Measurements from ENCODE around the gene SNAP23.

Gene SNAP23

GRCh38 chr15:42450425-42450790 lies 45.0 kb upstream of the SNAP23 start:
- no peak overlapping the region for H3K4me2 ChIP-seq (ENCODE audit: insufficient read depth, low read length, poor library complexity, severe bottlenecking)
- no peaks in the 10 kb centered on the region for H3K27me3 ChIP-seq (ENCODE audit: control insufficient read depth in 3 of 3, insufficient read depth in 3 of 3, low read depth in 1 of 3, low read length in 3 of 3)
- H3K14ac ChIP-seq (ENCODE audit: low read length), result no peak overlapping the region
- peaks cover 24 to 80% of the 10 kb centered on the region in 2 donors for H3K36me3 ChIP-seq (replicated peaks in 1 of 2; ENCODE audit: control insufficient read depth in 2 of 2, insufficient read depth in 2 of 2, low read length in 2 of 2)
- WGBS, 2 donors (ENCODE audit: extremely low coverage in 2 of 2, insufficient read length in 2 of 2, insufficient replicate concordance in 1 of 2), result no CpG with 5 or more reads among the region's 4 CpGs
- H4K91ac ChIP-seq (ENCODE audit: low read depth, low read length, poor library complexity), result no peak overlapping the region
- no peak for DNase-seq (ENCODE audit: low spot score)
- no peak overlapping the region for H2BK12ac ChIP-seq (ENCODE audit: low read length)
- no peak overlapping the region for H3K27ac ChIP-seq (replicated peaks; ENCODE audit: low read length)
- no peak overlapping the region for H3K4me3 ChIP-seq (ENCODE audit: low read length in 2 of 2)
- H3K18ac ChIP-seq (ENCODE audit: low read length), result no peak overlapping the region
- H4K8ac ChIP-seq (ENCODE audit: low read depth, low read length), result no peak overlapping the region
- H3K23ac ChIP-seq (ENCODE audit: low read depth, low read length, poor library complexity), result no peak overlapping the region
- no peak overlapping the region for H2BK15ac ChIP-seq (ENCODE audit: low read length)
- H3K4ac ChIP-seq (ENCODE audit: low read length), result no peak overlapping the region
- no peaks in the 10 kb centered on the region for H3K9me3 ChIP-seq (replicated peaks in 1 of 2; ENCODE audit: control insufficient read depth in 2 of 2, insufficient read depth in 1 of 2, low read depth in 1 of 2, low read length in 2 of 2)
- no peak overlapping the region for H2AK5ac ChIP-seq (ENCODE audit: low read depth, low read length)
- H3K79me1 ChIP-seq (ENCODE audit: low read depth, low read length), result peaks cover 2% of the 10 kb centered on the region
- H2BK5ac ChIP-seq (ENCODE audit: low read length), result no peak overlapping the region
- no peaks in the 10 kb centered on the region for H3K4me1 ChIP-seq (ENCODE audit: control insufficient read depth in 2 of 2, insufficient read depth in 1 of 2, low read depth in 1 of 2, low read length in 2 of 2)
- H3K9ac ChIP-seq (ENCODE audit: low read depth, low read length, poor library complexity), result no peak overlapping the region
- no peak overlapping the region for H2AFZ ChIP-seq (ENCODE audit: low read length)
- H2BK120ac ChIP-seq (ENCODE audit: low read depth, low read length), result no peak overlapping the region

- Histone ChIP-seq H3K4me2 (ENCODE audit: insufficient read depth, low read length, poor library complexity, severe bottlenecking) (no peak overlapping the region), H3K9ac (ENCODE audit: low read depth, low read length, poor library complexity) (no peak overlapping the region), H3K79me1 (ENCODE audit: low read depth, low read length) (no peaks in the 10 kb centered on the region), H3K36me3 (replicated peaks in 1 of 2; ENCODE audit: control insufficient read depth in 2 of 2, insufficient read depth in 2 of 2, low read length in 2 of 2) (peaks cover 14 to 47% of the 10 kb centered on the region in 2 donors), H3K4ac (ENCODE audit: low read length) (no peak overlapping the region), H4K91ac (ENCODE audit: low read depth, low read length, poor library complexity) (no peak overlapping the region), H2BK120ac (ENCODE audit: low read depth, low read length) (no peak overlapping the region), H2BK15ac (ENCODE audit: low read length) (no peak overlapping the region), H3K23ac (ENCODE audit: low read depth, low read length, poor library complexity) (no peak overlapping the region), H3K9me3 (replicated peaks in 1 of 2; ENCODE audit: control insufficient read depth in 2 of 2, insufficient read depth in 1 of 2, low read depth in 1 of 2, low read length in 2 of 2) (no peaks in the 10 kb centered on the region), H2BK12ac (ENCODE audit: low read length) (no peak overlapping the region), H2AK5ac (ENCODE audit: low read depth, low read length) (no peak overlapping the region), H3K4me1 (ENCODE audit: control insufficient read depth in 2 of 2, insufficient read depth in 1 of 2, low read depth in 1 of 2, low read length in 2 of 2) (peaks cover 4 to 15% of the 10 kb centered on the region in 2 donors), H3K18ac (ENCODE audit: low read length) (no peak overlapping the region), H2BK5ac (ENCODE audit: low read length) (no peak overlapping the region), H3K27ac (replicated peaks; ENCODE audit: low read length) (no peak overlapping the region), H3K4me3 (ENCODE audit: low read length in 2 of 2) (no peak overlapping the region), H3K27me3 (ENCODE audit: control insufficient read depth in 3 of 3, insufficient read depth in 3 of 3, low read depth in 1 of 3, low read length in 3 of 3) (no peaks in the 10 kb centered on the region), H2AFZ (ENCODE audit: low read length) (no peak overlapping the region), H3K14ac (ENCODE audit: low read length) (no peak overlapping the region), H4K8ac (ENCODE audit: low read depth, low read length) (no peak overlapping the region)
- no CpG with 5 or more reads among the region's 3 CpGs for WGBS, 2 donors (ENCODE audit: extremely low coverage in 2 of 2, insufficient read length in 2 of 2, insufficient replicate concordance in 1 of 2)
- no peak for DNase-seq (ENCODE audit: low spot score)
Observed at GRCh38 chr15:42453826-42454225, 41.6 kb upstream of the SNAP23 start.

- H2BK120ac ChIP-seq (ENCODE audit: low read depth, low read length), result no peak overlapping the region
- no peak overlapping the region for H3K4ac ChIP-seq (ENCODE audit: low read length)
- no peak overlapping the region for H4K91ac ChIP-seq (ENCODE audit: low read depth, low read length, poor library complexity)
- H4K8ac ChIP-seq (ENCODE audit: low read depth, low read length), result no peak overlapping the region
- H3K9ac ChIP-seq (ENCODE audit: low read depth, low read length, poor library complexity), result no peak overlapping the region
- no peak overlapping the region for H2BK12ac ChIP-seq (ENCODE audit: low read length)
- H2BK5ac ChIP-seq (ENCODE audit: low read length), result no peak overlapping the region
- H3K79me1 ChIP-seq (ENCODE audit: low read depth, low read length), result no peaks in the 10 kb centered on the region
- no peak overlapping the region for H2AFZ ChIP-seq (ENCODE audit: low read length)
- no peak overlapping the region for H3K23ac ChIP-seq (ENCODE audit: low read depth, low read length, poor library complexity)
- H3K9me3 ChIP-seq (replicated peaks in 1 of 2; ENCODE audit: control insufficient read depth in 2 of 2, insufficient read depth in 1 of 2, low read depth in 1 of 2, low read length in 2 of 2), result no peaks in the 10 kb centered on the region
- no peaks in the 10 kb centered on the region for H3K27me3 ChIP-seq (ENCODE audit: control insufficient read depth in 3 of 3, insufficient read depth in 3 of 3, low read depth in 1 of 3, low read length in 3 of 3)
- H2AK5ac ChIP-seq (ENCODE audit: low read depth, low read length), result no peak overlapping the region
- no peak overlapping the region for H2BK15ac ChIP-seq (ENCODE audit: low read length)
- H3K4me3 ChIP-seq (ENCODE audit: low read length in 2 of 2), result no peak overlapping the region
- peaks cover 4 to 15% of the 10 kb centered on the region in 2 donors for H3K4me1 ChIP-seq (ENCODE audit: control insufficient read depth in 2 of 2, insufficient read depth in 1 of 2, low read depth in 1 of 2, low read length in 2 of 2)
- H3K27ac ChIP-seq (replicated peaks; ENCODE audit: low read length), result no peak overlapping the region
- no peak overlapping the region for H3K4me2 ChIP-seq (ENCODE audit: insufficient read depth, low read length, poor library complexity, severe bottlenecking)
- H3K14ac ChIP-seq (ENCODE audit: low read length), result no peak overlapping the region
- DNase-seq (ENCODE audit: low spot score), result no peak
- H3K18ac ChIP-seq (ENCODE audit: low read length), result no peak overlapping the region
- H3K36me3 ChIP-seq (replicated peaks in 1 of 2; ENCODE audit: control insufficient read depth in 2 of 2, insufficient read depth in 2 of 2, low read length in 2 of 2), result peaks cover 2 to 20% of the 10 kb centered on the region in 2 donors
Observed at GRCh38 chr15:42456531-42456930, 38.9 kb upstream of the SNAP23 start.

- no peak overlapping the region for H3K18ac ChIP-seq (ENCODE audit: low read length)
- no peaks in the 10 kb centered on the region for H3K9me3 ChIP-seq (replicated peaks in 1 of 2; ENCODE audit: control insufficient read depth in 2 of 2, insufficient read depth in 1 of 2, low read depth in 1 of 2, low read length in 2 of 2)
- H2AK5ac ChIP-seq (ENCODE audit: low read depth, low read length), result no peak overlapping the region
- H3K27me3 ChIP-seq (ENCODE audit: control insufficient read depth in 3 of 3, insufficient read depth in 3 of 3, low read depth in 1 of 3, low read length in 3 of 3), result no peaks in the 10 kb centered on the region
- no peak overlapping the region for H4K91ac ChIP-seq (ENCODE audit: low read depth, low read length, poor library complexity)
- peaks cover 0 to 16% of the 10 kb centered on the region in 2 donors for H3K36me3 ChIP-seq (replicated peaks in 1 of 2; ENCODE audit: control insufficient read depth in 2 of 2, insufficient read depth in 2 of 2, low read length in 2 of 2)
- no peak overlapping the region for H2BK15ac ChIP-seq (ENCODE audit: low read length)
- H2AFZ ChIP-seq (ENCODE audit: low read length), result peak overlapping the region; percentile 24
- no peak overlapping the region for H3K9ac ChIP-seq (ENCODE audit: low read depth, low read length, poor library complexity)
- no peak overlapping the region for H4K8ac ChIP-seq (ENCODE audit: low read depth, low read length)
- H3K4me3 ChIP-seq (ENCODE audit: low read length in 2 of 2), result no peak overlapping the region
- no CpG with 5 or more reads among the region's 3 CpGs for WGBS, 2 donors (ENCODE audit: extremely low coverage in 2 of 2, insufficient read length in 2 of 2, insufficient replicate concordance in 1 of 2)
- H3K4me2 ChIP-seq (ENCODE audit: insufficient read depth, low read length, poor library complexity, severe bottlenecking), result no peak overlapping the region
- H3K27ac ChIP-seq (replicated peaks; ENCODE audit: low read length), result peak overlapping the region; percentile 48
- no peak overlapping the region for H2BK120ac ChIP-seq (ENCODE audit: low read depth, low read length)
- DNase-seq (ENCODE audit: low spot score), result no peak
- peaks cover 4 to 15% of the 10 kb centered on the region in 2 donors for H3K4me1 ChIP-seq (ENCODE audit: control insufficient read depth in 2 of 2, insufficient read depth in 1 of 2, low read depth in 1 of 2, low read length in 2 of 2)
- H2BK5ac ChIP-seq (ENCODE audit: low read length), result no peak overlapping the region
- no peak overlapping the region for H3K23ac ChIP-seq (ENCODE audit: low read depth, low read length, poor library complexity)
- H3K14ac ChIP-seq (ENCODE audit: low read length), result no peak overlapping the region
- H3K4ac ChIP-seq (ENCODE audit: low read length), result no peak overlapping the region
- no peaks in the 10 kb centered on the region for H3K79me1 ChIP-seq (ENCODE audit: low read depth, low read length)
- H2BK12ac ChIP-seq (ENCODE audit: low read length), result no peak overlapping the region
Observed at GRCh38 chr15:42456971-42457370, 38.5 kb upstream of the SNAP23 start.
